Omental fat pad (tissue), 4 donors: ENCODE results near the gene ZCCHC8. TPM values are rescaled to one million over a fixed set of nuclear protein-coding genes. Genes with fewer than 3 reads are reported as not detected.
"Not testable (repeated sequence)": the region's sequence is repeated elsewhere in the genome, so short reads cannot be mapped to it uniquely, and the experiment has no call there.

ENCODE experiments used
- ATAC-seq: fragments of 150-250 bp; one replicate; pipeline ENCODE4 v1.9.1; 2016; ENCODE audit warnings: mild to moderate bottlenecking, moderate library complexity; ENCODE audit not compliant: low FRiP score
- DNase-seq: peaks from one replicate; pipeline ENCODE4 v3.0.0-alpha.2; 2019; ENCODE audit warnings: low spot score
- total RNA-seq, 4 donors: library from RNA; depleted of rRNA; stranded (reverse); fragments of >200 nt; gene quantifications; one replicate each; pipeline ENCODE4 v1.1.0, GENCODE V29; 2016
- TF ChIP-seq, protein P1 (sequence below), 3 donors: fragments of 450-650 bp; IDR thresholded peaks; one replicate each; pipeline ENCODE4 v1.5.1; 2016 to 2017; ENCODE audit warnings: antibody characterized with exemption in 3 of 3, mild to moderate bottlenecking in 3 of 3, moderate library complexity in 2 of 3

Gene ZCCHC8
- total RNA-seq, 4 donors from 2014 or later: 15.4 to 38.5 (median 22.9) TPM

DNA sequence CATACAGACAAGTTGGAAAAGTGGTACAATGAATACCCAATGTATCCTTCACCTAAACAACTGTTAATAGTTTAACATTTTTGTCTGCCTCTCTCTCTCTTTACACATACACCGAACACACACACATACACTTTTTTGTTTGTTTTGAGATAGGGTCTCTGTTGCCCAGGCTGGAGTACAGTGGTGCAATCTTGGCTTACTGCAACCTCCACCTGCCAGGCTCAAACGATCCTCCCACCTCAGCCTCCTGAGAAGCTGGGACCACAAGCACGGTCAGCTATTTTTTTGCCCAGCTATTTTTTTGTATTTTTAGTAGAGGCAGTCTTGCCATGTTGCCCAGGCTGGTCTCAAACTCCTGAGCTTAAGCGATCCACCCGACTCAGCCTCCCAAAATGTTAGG lies 16.8 kb downstream of the ZCCHC8 start:
- no peak for ATAC-seq
- TF ChIP-seq, protein P1, sequence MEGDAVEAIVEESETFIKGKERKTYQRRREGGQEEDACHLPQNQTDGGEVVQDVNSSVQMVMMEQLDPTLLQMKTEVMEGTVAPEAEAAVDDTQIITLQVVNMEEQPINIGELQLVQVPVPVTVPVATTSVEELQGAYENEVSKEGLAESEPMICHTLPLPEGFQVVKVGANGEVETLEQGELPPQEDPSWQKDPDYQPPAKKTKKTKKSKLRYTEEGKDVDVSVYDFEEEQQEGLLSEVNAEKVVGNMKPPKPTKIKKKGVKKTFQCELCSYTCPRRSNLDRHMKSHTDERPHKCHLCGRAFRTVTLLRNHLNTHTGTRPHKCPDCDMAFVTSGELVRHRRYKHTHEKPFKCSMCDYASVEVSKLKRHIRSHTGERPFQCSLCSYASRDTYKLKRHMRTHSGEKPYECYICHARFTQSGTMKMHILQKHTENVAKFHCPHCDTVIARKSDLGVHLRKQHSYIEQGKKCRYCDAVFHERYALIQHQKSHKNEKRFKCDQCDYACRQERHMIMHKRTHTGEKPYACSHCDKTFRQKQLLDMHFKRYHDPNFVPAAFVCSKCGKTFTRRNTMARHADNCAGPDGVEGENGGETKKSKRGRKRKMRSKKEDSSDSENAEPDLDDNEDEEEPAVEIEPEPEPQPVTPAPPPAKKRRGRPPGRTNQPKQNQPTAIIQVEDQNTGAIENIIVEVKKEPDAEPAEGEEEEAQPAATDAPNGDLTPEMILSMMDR (IDR thresholded peaks at IDR 0.05): no peak
- DNase-seq: no peak

DNA sequence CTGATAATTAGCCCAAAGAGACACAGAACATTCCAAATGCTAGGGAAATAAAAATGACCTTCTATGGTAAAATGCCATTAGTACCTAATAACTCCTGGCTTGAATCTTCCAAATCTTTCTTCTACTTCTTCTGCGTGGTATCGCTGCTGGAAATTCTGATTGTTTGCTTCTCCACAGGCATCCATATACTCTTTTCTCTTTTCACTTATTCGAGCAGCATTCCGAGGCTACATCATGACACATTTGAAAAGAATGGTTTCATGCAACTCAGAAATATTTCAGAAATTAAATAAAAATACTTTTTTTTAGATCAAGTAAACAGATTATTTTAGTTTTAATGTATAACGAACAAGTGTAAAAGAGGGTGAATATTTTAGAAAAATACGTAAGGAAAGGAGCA lies 18.9 kb downstream of the ZCCHC8 start:
- ATAC-seq: no peak
- TF ChIP-seq, protein P1 (IDR thresholded peaks at IDR 0.05): no peak
- no peak for DNase-seq

DNA sequence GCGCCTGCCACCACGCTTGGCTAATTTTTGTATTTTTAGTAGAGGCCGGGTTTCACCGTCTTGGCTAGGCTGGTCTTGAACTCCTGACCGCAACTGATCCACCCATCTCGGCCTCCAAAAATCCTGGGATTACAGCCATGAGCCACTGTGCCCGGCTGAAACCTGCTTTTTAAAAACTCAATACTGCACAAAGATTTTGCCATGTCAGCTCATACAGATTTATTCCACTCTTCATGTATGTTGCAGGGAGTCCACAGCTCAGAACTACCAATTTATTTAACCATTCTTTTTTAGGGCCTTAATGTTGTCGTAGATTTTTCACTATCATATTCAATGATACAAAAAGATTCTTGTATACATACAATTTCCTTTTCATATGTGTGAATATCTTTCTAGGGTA lies 20.0 kb downstream of the ZCCHC8 start:
- DNase-seq: no peak
- ATAC-seq: no peak
- TF ChIP-seq, protein P1 (IDR thresholded peaks at IDR 0.05): no peak

DNA sequence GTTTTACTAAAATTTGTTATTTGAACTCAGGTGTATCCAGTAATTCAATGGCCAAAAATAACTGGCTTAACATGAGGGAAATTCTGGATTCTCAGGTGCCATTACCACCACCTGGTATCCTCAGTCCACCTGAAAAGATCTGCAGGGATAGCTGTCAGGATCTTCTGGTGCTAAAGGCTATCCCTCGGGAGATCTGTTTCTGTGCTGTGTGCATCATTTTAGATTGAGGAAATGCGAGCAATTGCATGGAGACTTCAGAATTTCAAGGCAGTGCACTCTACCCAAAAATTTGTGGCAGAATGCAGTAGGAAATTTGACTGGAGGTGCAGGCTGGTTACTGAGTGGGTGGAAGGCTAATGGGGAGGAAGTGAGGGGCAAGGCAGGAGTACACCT lies 26.4 kb downstream of the ZCCHC8 start:
- ATAC-seq (no peak), DNase-seq (no peak)
- TF ChIP-seq, protein P1 (IDR thresholded peaks at IDR 0.05): no peak

DNA sequence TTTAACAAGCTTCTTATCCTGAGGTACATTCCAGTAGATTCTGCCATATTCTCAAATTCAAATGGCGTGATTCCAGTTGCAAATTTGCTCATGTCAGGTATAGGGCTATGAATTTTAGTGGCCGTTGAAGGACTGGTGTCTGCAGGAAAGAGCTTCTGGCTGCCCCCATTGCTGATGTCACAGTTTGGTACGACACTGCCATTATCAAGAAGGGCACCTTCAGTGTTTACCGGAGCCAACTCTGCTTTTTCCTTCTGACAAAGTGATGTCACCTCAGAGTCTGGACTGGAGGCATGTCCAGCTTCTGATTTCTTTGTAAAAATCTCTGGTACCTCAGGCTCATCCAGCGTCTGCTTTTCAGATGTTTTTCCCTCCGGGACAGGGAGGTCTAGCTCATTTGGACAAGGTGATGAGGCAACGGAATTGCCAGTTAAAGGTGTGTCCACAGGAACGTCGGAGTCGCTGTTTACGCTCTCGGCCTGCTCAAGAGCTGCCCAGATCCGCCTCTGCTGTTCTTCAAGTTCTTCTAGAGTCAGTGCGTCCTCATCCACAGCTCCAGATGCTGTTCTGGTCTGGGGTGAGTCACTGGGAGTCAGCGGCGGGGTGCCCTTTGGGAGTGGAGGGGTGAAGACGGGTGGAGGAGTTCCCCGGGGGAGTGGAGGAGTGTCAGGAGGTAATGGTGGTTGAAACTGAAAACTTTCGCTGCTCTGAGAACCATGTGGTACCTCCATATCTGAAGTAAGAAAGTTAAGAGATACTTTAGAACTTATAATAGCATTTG lies 27.0 kb downstream of the ZCCHC8 start:
- TF ChIP-seq, protein P1 (IDR thresholded peaks at IDR 0.05): no peak
- peak; percentile 95 for ATAC-seq
- DNase-seq: peak; percentile 49

DNA sequence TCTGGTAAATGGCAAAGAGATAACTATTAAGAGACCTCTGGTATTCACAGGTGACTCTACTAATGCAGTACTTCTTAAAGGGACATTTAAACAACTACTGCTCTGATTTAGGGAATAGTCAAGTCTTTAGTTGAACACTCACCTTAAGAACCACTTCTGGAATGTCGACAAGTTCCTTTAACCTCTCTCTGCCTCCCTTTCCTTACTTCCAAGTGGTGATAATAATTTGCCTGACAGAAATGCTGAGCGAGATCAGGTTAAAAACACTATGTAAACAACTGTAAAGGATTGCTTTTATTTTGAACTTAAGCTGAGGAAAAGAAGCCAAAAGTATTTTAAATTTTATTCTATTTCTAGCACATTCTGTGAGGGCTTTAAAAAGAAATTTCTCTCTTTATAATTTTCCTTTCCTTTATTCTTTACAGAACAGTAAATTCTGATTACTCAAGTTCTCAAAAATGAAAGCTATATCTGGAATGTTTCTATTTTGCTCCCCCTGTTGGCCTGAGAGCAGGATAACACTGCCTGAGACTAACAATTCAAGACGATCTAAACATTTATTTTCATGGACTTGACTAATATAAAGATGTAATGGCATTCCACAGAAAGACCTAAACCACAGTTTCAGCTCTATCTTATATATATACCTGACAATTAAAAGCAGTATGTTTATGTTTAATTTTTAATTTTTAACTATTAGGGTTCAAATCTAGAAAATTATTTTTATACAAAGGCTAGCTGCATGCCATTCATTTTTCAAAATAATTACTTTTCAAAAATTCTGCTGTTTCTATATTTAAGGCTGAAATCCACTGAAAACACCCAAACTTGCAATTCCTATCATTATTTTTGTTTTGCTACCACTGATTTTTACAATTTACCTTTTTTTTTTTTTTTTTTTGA lies 29.2 kb downstream of the ZCCHC8 start:
- DNase-seq (no peak), ATAC-seq (peak; percentile 34)
- TF ChIP-seq, protein P1 (IDR thresholded peaks at IDR 0.05): peak in 1 of 3 donors; percentile 29

DNA sequence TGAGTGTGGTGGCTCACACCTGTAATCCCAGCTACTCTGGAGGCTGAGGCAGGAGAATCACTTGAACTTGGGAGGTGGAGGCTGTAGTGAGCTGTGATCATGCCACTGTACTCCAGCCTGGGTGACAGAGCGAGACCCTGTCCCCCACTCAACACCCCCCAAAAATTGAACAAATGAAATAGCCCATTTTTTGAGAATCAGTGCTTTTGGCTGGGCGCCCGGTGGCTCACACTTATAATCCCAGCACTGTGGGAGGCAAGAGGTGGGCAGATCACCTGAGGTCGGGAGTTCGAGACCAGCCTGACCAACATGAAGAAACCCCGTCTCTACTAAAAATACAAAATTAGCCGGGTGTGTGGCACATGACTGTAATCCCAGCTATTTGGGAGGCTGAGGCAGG lies 30.2 kb downstream of the ZCCHC8 start:
- not testable (repeated sequence) for DNase-seq, ATAC-seq

DNA sequence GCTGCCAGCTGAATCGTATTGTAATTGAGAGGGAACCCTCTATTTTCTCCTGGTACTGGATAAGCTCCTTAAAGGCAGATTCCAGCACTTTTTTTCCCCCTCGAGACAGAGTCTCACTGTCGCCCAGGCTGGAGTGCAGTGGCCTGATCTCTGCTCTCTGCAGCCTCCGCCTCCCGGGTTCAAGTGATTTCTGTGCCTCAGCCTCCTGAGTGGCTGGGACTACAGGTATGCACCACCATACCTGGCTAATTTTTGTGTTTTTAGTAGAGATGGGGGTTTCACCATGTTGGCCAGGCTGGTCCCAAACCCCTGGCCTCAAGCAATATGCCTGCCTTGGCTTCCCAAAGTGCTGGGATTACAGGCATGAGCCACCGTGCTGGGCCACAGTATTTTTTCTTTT lies 30.9 kb downstream of the ZCCHC8 start:
- not testable (repeated sequence) for DNase-seq, ATAC-seq
